Activated CD4-positive, alpha-beta memory T cell treated with anti-CD3 and anti-CD28 coated beads for 36 hours (primary cell): ENCODE measurements around the gene ANKRD23. TPM values are rescaled to one million over a fixed set of nuclear protein-coding genes. Genes with fewer than 3 reads are reported as not detected.

Experiments used
- CTCF ChIA-PET: fragments of 350-600 bp; sonication (Branson Sonifier 250); formaldehyde crosslinking; loops from one replicate; lab custom pipeline; 2021; ENCODE audit warnings: antibody characterized with exemption, inconsistent platforms; lab: Charles Lee
- POLR2A ChIA-PET: fragments of 350-600 bp; sonication (Branson Sonifier 250); formaldehyde crosslinking; loops from one replicate; lab custom pipeline; 2021; ENCODE audit warnings: antibody characterized with exemption; lab: Charles Lee
- DNase-seq: peaks from one replicate; pipeline ENCODE4 v3.0.0-alpha.2; 2020
- H3K27ac Mint-ChIP-seq: one replicate; pipeline ENCODE4 v1.8.0; 2021; ENCODE audit warnings: mixed read lengths
- H3K27me3 Mint-ChIP-seq: one replicate; pipeline ENCODE4 v1.8.0; 2021; ENCODE audit warnings: mixed read lengths
- H3K36me3 Mint-ChIP-seq: one replicate; pipeline ENCODE4 v1.8.0; 2021; ENCODE audit warnings: mixed read lengths
- H3K4me1 Mint-ChIP-seq: one replicate; pipeline ENCODE4 v1.8.0; 2021; ENCODE audit warnings: low read depth, mixed read lengths
- H3K4me3 Mint-ChIP-seq: one replicate; pipeline ENCODE4 v1.8.0; 2021; ENCODE audit warnings: mild to moderate bottlenecking, mixed read lengths
- H3K9me3 Mint-ChIP-seq: one replicate; pipeline ENCODE4 v1.8.0; 2021; ENCODE audit warnings: mixed read lengths
- intact Hi-C: fragments of 100-400 bp; cut with micrococcal nuclease; formaldehyde crosslinking; loops from one replicate; pipeline ENCODE4 v1.15.1; 2023
- total RNA-seq, 2 experiments: library from RNA; stranded (reverse); gene quantifications; one replicate each; pipeline ENCODE4 v1.2.3, GENCODE V29; 2021

Gene ANKRD23
- total RNA-seq, 2 experiments from 2014 or later, result 5.8 to 7.6 TPM

- Mint-ChIP-seq H3K9me3 (no peaks in the 10 kb centered on the region), H3K4me3 (no peak overlapping the region), H3K27ac (no peak overlapping the region), H3K36me3 (no peaks in the 10 kb centered on the region), H3K4me1 (peaks cover 2% of the 10 kb centered on the region), H3K27me3 (no peaks in the 10 kb centered on the region)
- ChIA-PET CTCF (no interaction called here), POLR2A (interaction anchor here (0.7 kb wide), 1 partner anchor 316 kb away, joined by 3 read pairs; no protein-coding TSS in a partner anchor)
- no peak for DNase-seq
- intact Hi-C loops, result no loop called here
These were observed 39.1 kb upstream of the ANKRD23 start for GRCh38 chr2:96882906-96883305.

- no peak overlapping the region for H3K4me3 Mint-ChIP-seq
- H3K9me3 Mint-ChIP-seq, result no peaks in the 10 kb centered on the region
- ChIA-PET POLR2A (no interaction called here), CTCF (no interaction called here)
- H3K27ac Mint-ChIP-seq, result no peak overlapping the region
- H3K36me3 Mint-ChIP-seq, result no peaks in the 10 kb centered on the region
- H3K4me1 Mint-ChIP-seq, result peaks cover 1% of the 10 kb centered on the region
- no peaks in the 10 kb centered on the region for H3K27me3 Mint-ChIP-seq
- DNase-seq, result no peak
- intact Hi-C loops, result no loop called here
These were observed 38.4 kb upstream of the ANKRD23 start for GRCh38 chr2:96882230-96882629.

GRCh38 chr2:96881349-96882195 lies 37.8 kb upstream of the ANKRD23 start:
- Mint-ChIP-seq H3K4me3 (no peak overlapping the region), H3K27ac (no peak overlapping the region), H3K27me3 (no peaks in the 10 kb centered on the region), H3K36me3 (no peaks in the 10 kb centered on the region), H3K9me3 (no peaks in the 10 kb centered on the region), H3K4me1 (no peaks in the 10 kb centered on the region)
- no peak for DNase-seq
- ChIA-PET POLR2A (no interaction called here), CTCF (no interaction called here)
- intact Hi-C loops, result no loop called here

- no peak overlapping the region for H3K27ac Mint-ChIP-seq
- POLR2A ChIA-PET, result no interaction called here
- H3K9me3 Mint-ChIP-seq, result no peaks in the 10 kb centered on the region
- DNase-seq, result no peak
- intact Hi-C loops, result no loop called here
- H3K4me3 Mint-ChIP-seq, result no peak overlapping the region
- no peaks in the 10 kb centered on the region for H3K27me3 Mint-ChIP-seq
- CTCF ChIA-PET, result no interaction called here
- H3K4me1 Mint-ChIP-seq, result peaks cover 7% of the 10 kb centered on the region
- H3K36me3 Mint-ChIP-seq, result no peaks in the 10 kb centered on the region
These were observed 37.1 kb upstream of the ANKRD23 start for GRCh38 chr2:96880891-96881273.

- Mint-ChIP-seq H3K4me3 (no peak overlapping the region), H3K36me3 (no peaks in the 10 kb centered on the region), H3K27ac (no peak overlapping the region), H3K27me3 (no peaks in the 10 kb centered on the region), H3K9me3 (no peaks in the 10 kb centered on the region), H3K4me1 (peaks cover 15% of the 10 kb centered on the region)
- intact Hi-C loops, result no loop called here
- CTCF ChIA-PET, result interaction anchor here (0.9 kb wide), 1 partner anchor 11 kb away, joined by 5 read pairs; no protein-coding TSS in a partner anchor
- POLR2A ChIA-PET, result no interaction called here
- no peak for DNase-seq
These were observed 35.8 kb upstream of the ANKRD23 start for GRCh38 chr2:96879545-96880040.

GRCh38 chr2:96878796-96879544 lies 35.1 kb upstream of the ANKRD23 start:
- POLR2A ChIA-PET, result no interaction called here
- intact Hi-C loops, result no loop called here
- H3K36me3 Mint-ChIP-seq, result no peaks in the 10 kb centered on the region

GRCh38 chr2:96878171-96878570 lies 34.4 kb upstream of the ANKRD23 start:
- CTCF ChIA-PET, result interaction anchor here (0.9 kb wide), 1 partner anchor 20 kb away, joined by 3 read pairs; the partner anchor contains the start of gene ANKRD39
- intact Hi-C loops, result no loop called here
- no peaks in the 10 kb centered on the region for H3K27me3 Mint-ChIP-seq

More at GRCh38 chr2:96878796-96879544, 35.1 kb upstream of the ANKRD23 start:
- DNase-seq, result no peak
- peaks cover 21% of the 10 kb centered on the region for H3K4me1 Mint-ChIP-seq
- no peak overlapping the region for H3K27ac Mint-ChIP-seq
- CTCF ChIA-PET, result interaction anchor here (0.9 kb wide), 1 partner anchor 21 kb away, joined by 3 read pairs; the partner anchor contains the start of gene ANKRD39
- no peak overlapping the region for H3K4me3 Mint-ChIP-seq
- no peaks in the 10 kb centered on the region for H3K9me3 Mint-ChIP-seq
- H3K27me3 Mint-ChIP-seq, result no peaks in the 10 kb centered on the region

GRCh38 chr2:96877631-96878092 lies 33.8 kb upstream of the ANKRD23 start:
- Mint-ChIP-seq H3K4me3 (no peak overlapping the region), H3K9me3 (no peaks in the 10 kb centered on the region), H3K4me1 (peaks cover 34% of the 10 kb centered on the region), H3K27me3 (no peaks in the 10 kb centered on the region), H3K36me3 (no peaks in the 10 kb centered on the region), H3K27ac (no peak overlapping the region)
- intact Hi-C loops, result no loop called here
- ChIA-PET CTCF (no interaction called here), POLR2A (interaction anchor here (1.0 kb wide), 1 partner anchor 19 kb away, joined by 3 read pairs; the partner anchor contains the start of gene ANKRD39)
- no peak for DNase-seq

More at GRCh38 chr2:96878171-96878570, 34.4 kb upstream of the ANKRD23 start:
- DNase-seq, result no peak
- H3K9me3 Mint-ChIP-seq, result no peaks in the 10 kb centered on the region
- no peaks in the 10 kb centered on the region for H3K36me3 Mint-ChIP-seq
- peaks cover 29% of the 10 kb centered on the region for H3K4me1 Mint-ChIP-seq
- POLR2A ChIA-PET, result interaction anchor here (1.0 kb wide), 1 partner anchor 20 kb away, joined by 3 read pairs; the partner anchor contains the start of gene ANKRD39
- H3K27ac Mint-ChIP-seq, result no peak overlapping the region
- H3K4me3 Mint-ChIP-seq, result no peak overlapping the region

- Mint-ChIP-seq H3K36me3 (no peaks in the 10 kb centered on the region), H3K9me3 (no peaks in the 10 kb centered on the region), H3K4me3 (no peak overlapping the region), H3K27ac (no peak overlapping the region), H3K27me3 (no peaks in the 10 kb centered on the region), H3K4me1 (peaks cover 40% of the 10 kb centered on the region)
- DNase-seq, result no peak
- intact Hi-C loops, result no loop called here
- POLR2A ChIA-PET, result no interaction called here
- CTCF ChIA-PET, result no interaction called here
These were observed 33.2 kb upstream of the ANKRD23 start for GRCh38 chr2:96877042-96877451.

GRCh38 chr2:96876269-96877041 lies 32.6 kb upstream of the ANKRD23 start:
- no peak overlapping the region for H3K4me3 Mint-ChIP-seq
- H3K36me3 Mint-ChIP-seq, result no peaks in the 10 kb centered on the region
- intact Hi-C loops, result no loop called here
- POLR2A ChIA-PET, result no interaction called here
- DNase-seq, result no peak
- peaks cover 40% of the 10 kb centered on the region for H3K4me1 Mint-ChIP-seq
- no peak overlapping the region for H3K27ac Mint-ChIP-seq
- CTCF ChIA-PET, result no interaction called here
- no peaks in the 10 kb centered on the region for H3K27me3 Mint-ChIP-seq
- H3K9me3 Mint-ChIP-seq, result no peaks in the 10 kb centered on the region

GRCh38 chr2:96875498-96876268 lies 31.9 kb upstream of the ANKRD23 start:
- no peaks in the 10 kb centered on the region for H3K9me3 Mint-ChIP-seq
- H3K27ac Mint-ChIP-seq, result no peak overlapping the region
- intact Hi-C loops, result loop anchor here (2.0 kb wide), 1 partner anchor 17 kb away; the partner anchor contains the start of gene ANKRD39
- CTCF ChIA-PET, result interaction anchor here (1.0 to 1.1 kb wide), 2 partner anchors 15 to 78 kb away, joined by 3 read pairs; no protein-coding TSS in a partner anchor
- POLR2A ChIA-PET, result interaction anchor here (1.4 kb wide), 1 partner anchor 17 kb away, joined by 4 read pairs; no protein-coding TSS in a partner anchor
- peaks cover 2% of the 10 kb centered on the region for H3K27me3 Mint-ChIP-seq
- no peak for DNase-seq
- no peaks in the 10 kb centered on the region for H3K36me3 Mint-ChIP-seq
- H3K4me1 Mint-ChIP-seq, result peaks cover 43% of the 10 kb centered on the region
- H3K4me3 Mint-ChIP-seq, result no peak overlapping the region
